ENCODE results near the gene CRTC1.

DNA sequence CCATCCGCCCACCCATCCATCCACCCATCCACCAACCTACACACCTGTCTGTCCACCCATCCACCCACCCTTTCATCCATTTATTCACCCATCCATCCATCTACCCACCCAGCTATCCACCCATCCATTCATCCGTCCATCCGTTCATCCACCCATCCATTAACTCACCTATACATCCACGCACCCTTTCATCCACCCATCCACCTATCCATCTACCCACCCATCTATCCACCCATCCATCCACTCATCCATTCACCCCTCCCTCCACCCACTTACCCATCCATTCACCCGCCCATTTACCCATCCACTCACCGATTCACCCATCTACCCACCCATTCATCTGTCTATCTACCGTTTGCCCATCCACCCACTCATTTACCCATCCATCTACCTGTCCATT is 29.0 kb upstream of the CRTC1 start:
- TF ChIP-seq NR3C1 (CRISPR knock-in tag; conservative IDR thresholded peaks at IDR 0.05; ENCODE audit: low read depth): no peak
- TF ChIP-seq, protein P1, sequence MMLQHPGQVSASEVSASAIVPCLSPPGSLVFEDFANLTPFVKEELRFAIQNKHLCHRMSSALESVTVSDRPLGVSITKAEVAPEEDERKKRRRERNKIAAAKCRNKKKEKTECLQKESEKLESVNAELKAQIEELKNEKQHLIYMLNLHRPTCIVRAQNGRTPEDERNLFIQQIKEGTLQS (CRISPR knock-in tag; conservative IDR thresholded peaks at IDR 0.05): no peak
- no peak for TF ChIP-seq TEAD4 (CRISPR knock-in tag; IDR thresholded peaks at IDR 0.05)
- TF ChIP-seq CTCF (IDR thresholded peaks at IDR 0.05): no peak
